HepG2 (cell line): ENCODE data around the gene AK2. TPM values are rescaled to one million over a fixed set of nuclear protein-coding genes. Genes with fewer than 3 reads are reported as not detected.

Experiments used
- ELF1 ChIP-seq: sonication (generic); formaldehyde crosslinking; IDR thresholded peaks from 2 replicates; pipeline ENCODE4 v1.4.0; 2020; ENCODE audit warnings: missing genetic modification reagents
- GFI1 ChIP-seq: sonication (generic); formaldehyde crosslinking; IDR thresholded peaks from 2 replicates; pipeline ENCODE4 v1.5.0; 2020; ENCODE audit warnings: missing genetic modification reagents, mild to moderate bottlenecking, borderline replicate concordance
- HNRNPLL ChIP-seq: fragments of 200-400 bp; formaldehyde crosslinking; IDR thresholded peaks from 2 replicates; pipeline ENCODE4 v1.6.1; 2017; ENCODE audit warnings: mild to moderate bottlenecking, low read depth, low read length; ENCODE audit not compliant: poor library complexity, severe bottlenecking
- NFKB2 ChIP-seq: sonication (generic); formaldehyde crosslinking; IDR thresholded peaks from 2 replicates; pipeline ENCODE4 v1.4.0; 2020; ENCODE audit warnings: missing genetic modification reagents, borderline replicate concordance
- SAFB2 ChIP-seq: sonication (generic); formaldehyde crosslinking; IDR thresholded peaks from 2 replicates; pipeline ENCODE4 v1.5.1; 2020; ENCODE audit warnings: missing genetic modification reagents, low read depth, mild to moderate bottlenecking, borderline replicate concordance
- ZNF790 ChIP-seq: sonication (generic); formaldehyde crosslinking; IDR thresholded peaks from 2 replicates; pipeline ENCODE4 v1.8.0; 2022; ENCODE audit warnings: missing genetic modification reagents, mild to moderate bottlenecking, borderline replicate concordance
- polyA plus RNA-seq, 8 experiments: library from polyadenylated mRNA; depleted of rRNA in 3 of 8; stranded (reverse) in 7 of 8; unstranded in 1 of 8; fragments of >200 nt; fragmentation: Illumina TruSeq in 4 of 8; extraction: Trizol in 4 of 8; gene quantifications; 2 replicates each; pipeline versions ENCODE4 v1.2.1 to v1.2.3, GENCODE V29; 2011 to 2016; ENCODE audit warnings: low read depth in 4 of 8, missing spikeins in 1 of 8, mixed read lengths in 1 of 8; ENCODE audit not compliant: insufficient read depth in 1 of 8
- total RNA-seq, 5 experiments: library from RNA; depleted of rRNA; stranded (reverse); fragments of >200 nt; fragmentation: Illumina TruSeq; extraction: Trizol; gene quantifications; 2 replicates each; pipeline ENCODE4 v1.2.3, GENCODE V29; 2016; ENCODE audit warnings: low read depth in 1 of 5
- TF ChIP-seq, protein P1 (sequence below): sonication (generic); formaldehyde crosslinking; IDR thresholded peaks from 2 replicates; pipeline ENCODE4 v1.4.0; 2020; ENCODE audit warnings: missing genetic modification reagents
- TF ChIP-seq, protein P2 (sequence below): sonication (generic); formaldehyde crosslinking; conservative IDR thresholded peaks from 2 replicates; pipeline ENCODE4 v1.4.0; 2020; ENCODE audit warnings: missing genetic modification reagents
- TF ChIP-seq, protein P3 (sequence below): sonication (generic); formaldehyde crosslinking; IDR thresholded peaks from 2 replicates; pipeline ENCODE4 v1.8.1; 2023; ENCODE audit warnings: mild to moderate bottlenecking, moderate library complexity, missing genetic modification reagents
- TF ChIP-seq, protein P4 (sequence below): sonication (generic); formaldehyde crosslinking; IDR thresholded peaks from 2 replicates; pipeline ENCODE4 v1.8.1; 2023; ENCODE audit warnings: missing genetic modification reagents, inconsistent platforms, borderline replicate concordance
- TF ChIP-seq, protein P5 (sequence below): sonication (generic); formaldehyde crosslinking; IDR thresholded peaks from 2 replicates; pipeline ENCODE4 v1.4.0; 2020; ENCODE audit warnings: missing genetic modification reagents, mild to moderate bottlenecking, borderline replicate concordance

The AK2 gene
- total and polyA plus RNA-seq, 2 of the 13 experiments (the other 11 are each of a cell fraction or from before 2014, with no cell fraction given): 170 to 188 TPM

DNA sequence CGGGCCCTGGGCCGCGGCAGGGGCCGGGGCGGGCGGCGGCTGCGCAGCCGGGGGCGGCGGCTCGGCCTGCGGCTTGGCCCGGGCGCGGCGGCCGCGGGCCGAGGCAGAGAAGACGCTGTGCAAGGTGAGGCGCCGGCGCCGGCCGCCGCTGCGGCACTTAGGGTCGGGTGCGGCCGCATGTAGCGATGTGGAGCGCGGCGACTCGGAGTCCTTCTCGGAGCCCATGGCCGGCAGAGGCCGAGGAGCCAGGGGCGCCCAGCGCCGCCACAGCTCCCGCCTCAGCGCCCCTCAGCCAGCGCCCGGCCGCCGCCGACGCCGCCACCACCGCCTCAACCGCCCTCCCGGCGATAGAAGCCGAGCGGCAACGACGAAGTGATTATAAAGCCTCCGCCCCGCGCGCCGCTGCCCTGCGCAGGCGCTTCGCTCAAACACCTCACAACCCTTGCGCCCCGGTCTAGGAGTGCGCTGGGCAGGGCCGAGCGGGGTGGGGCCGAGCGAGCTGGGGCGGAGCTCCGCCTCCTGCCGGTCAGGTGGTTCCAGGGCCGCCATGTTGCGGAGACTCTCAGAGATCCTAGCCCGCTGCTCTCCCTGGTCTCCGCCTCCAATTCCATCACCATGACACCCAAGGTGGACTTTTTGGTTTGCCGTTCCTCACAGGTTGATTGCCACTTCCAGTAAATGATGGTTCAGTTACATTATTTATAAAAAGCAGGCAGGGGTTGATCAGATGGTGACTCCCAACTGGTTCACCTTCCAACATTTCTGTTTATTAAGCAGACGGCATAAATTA is 72.0 kb downstream of the AK2 start, which contains the start of gene RNF19B (continued):
- TF ChIP-seq, protein P1, sequence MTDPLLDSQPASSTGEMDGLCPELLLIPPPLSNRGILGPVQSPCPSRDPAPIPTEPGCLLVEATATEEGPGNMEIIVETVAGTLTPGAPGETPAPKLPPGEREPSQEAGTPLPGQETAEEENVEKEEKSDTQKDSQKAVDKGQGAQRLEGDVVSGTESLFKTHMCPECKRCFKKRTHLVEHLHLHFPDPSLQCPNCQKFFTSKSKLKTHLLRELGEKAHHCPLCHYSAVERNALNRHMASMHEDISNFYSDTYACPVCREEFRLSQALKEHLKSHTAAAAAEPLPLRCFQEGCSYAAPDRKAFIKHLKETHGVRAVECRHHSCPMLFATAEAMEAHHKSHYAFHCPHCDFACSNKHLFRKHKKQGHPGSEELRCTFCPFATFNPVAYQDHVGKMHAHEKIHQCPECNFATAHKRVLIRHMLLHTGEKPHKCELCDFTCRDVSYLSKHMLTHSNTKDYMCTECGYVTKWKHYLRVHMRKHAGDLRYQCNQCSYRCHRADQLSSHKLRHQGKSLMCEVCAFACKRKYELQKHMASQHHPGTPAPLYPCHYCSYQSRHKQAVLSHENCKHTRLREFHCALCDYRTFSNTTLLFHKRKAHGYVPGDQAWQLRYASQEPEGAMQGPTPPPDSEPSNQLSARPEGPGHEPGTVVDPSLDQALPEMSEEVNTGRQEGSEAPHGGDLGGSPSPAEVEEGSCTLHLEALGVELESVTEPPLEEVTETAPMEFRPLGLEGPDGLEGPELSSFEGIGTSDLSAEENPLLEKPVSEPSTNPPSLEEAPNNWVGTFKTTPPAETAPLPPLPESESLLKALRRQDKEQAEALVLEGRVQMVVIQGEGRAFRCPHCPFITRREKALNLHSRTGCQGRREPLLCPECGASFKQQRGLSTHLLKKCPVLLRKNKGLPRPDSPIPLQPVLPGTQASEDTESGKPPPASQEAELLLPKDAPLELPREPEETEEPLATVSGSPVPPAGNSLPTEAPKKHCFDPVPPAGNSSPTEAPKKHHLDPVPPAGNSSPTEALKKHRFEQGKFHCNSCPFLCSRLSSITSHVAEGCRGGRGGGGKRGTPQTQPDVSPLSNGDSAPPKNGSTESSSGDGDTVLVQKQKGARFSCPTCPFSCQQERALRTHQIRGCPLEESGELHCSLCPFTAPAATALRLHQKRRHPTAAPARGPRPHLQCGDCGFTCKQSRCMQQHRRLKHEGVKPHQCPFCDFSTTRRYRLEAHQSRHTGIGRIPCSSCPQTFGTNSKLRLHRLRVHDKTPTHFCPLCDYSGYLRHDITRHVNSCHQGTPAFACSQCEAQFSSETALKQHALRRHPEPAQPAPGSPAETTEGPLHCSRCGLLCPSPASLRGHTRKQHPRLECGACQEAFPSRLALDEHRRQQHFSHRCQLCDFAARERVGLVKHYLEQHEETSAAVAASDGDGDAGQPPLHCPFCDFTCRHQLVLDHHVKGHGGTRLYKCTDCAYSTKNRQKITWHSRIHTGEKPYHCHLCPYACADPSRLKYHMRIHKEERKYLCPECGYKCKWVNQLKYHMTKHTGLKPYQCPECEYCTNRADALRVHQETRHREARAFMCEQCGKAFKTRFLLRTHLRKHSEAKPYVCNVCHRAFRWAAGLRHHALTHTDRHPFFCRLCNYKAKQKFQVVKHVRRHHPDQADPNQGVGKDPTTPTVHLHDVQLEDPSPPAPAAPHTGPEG (CRISPR knock-in tag): peak; percentile 37; the same call in 1 of the 2 replicates
- no peak for TF ChIP-seq GFI1 (CRISPR knock-in tag)
- TF ChIP-seq, protein P2, sequence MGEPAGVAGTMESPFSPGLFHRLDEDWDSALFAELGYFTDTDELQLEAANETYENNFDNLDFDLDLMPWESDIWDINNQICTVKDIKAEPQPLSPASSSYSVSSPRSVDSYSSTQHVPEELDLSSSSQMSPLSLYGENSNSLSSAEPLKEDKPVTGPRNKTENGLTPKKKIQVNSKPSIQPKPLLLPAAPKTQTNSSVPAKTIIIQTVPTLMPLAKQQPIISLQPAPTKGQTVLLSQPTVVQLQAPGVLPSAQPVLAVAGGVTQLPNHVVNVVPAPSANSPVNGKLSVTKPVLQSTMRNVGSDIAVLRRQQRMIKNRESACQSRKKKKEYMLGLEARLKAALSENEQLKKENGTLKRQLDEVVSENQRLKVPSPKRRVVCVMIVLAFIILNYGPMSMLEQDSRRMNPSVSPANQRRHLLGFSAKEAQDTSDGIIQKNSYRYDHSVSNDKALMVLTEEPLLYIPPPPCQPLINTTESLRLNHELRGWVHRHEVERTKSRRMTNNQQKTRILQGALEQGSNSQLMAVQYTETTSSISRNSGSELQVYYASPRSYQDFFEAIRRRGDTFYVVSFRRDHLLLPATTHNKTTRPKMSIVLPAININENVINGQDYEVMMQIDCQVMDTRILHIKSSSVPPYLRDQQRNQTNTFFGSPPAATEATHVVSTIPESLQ (CRISPR knock-in tag): 0 out of 2 replicates have a peak, but pooled peaks have one; percentile 27
- TF ChIP-seq ELF1 (CRISPR knock-in tag): peak; percentile 31; the same call in 1 of the 2 replicates
- no peak for TF ChIP-seq ZNF790 (CRISPR knock-in tag)
- 0 out of 2 replicates have a peak, but pooled peaks have one; percentile 23 for TF ChIP-seq SAFB2 (CRISPR knock-in tag)
- peak; percentile 87; the same call in 1 of the 2 replicates for TF ChIP-seq NFKB2 (CRISPR knock-in tag)
- TF ChIP-seq, protein P3, sequence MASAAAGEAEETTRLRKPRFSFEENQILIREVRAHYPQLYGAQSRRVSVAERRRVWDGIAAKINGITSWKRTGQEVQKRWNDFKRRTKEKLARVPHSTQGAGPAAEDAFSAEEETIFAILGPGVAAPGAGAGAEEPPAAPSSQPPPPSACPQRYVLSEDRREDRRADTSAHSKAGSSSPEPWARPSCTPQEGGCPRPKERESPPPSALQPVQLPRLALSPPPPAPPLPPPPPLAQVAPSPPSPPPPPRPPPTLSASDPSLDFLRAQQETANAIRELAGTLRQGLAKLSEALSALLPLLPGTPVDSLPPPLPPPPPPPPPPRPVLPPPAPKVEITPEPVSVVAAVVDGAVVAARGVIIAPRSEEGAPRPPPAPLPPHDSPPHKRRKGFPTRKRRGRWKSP (CRISPR knock-in tag): peak; percentile 97
- TF ChIP-seq, protein P4, sequence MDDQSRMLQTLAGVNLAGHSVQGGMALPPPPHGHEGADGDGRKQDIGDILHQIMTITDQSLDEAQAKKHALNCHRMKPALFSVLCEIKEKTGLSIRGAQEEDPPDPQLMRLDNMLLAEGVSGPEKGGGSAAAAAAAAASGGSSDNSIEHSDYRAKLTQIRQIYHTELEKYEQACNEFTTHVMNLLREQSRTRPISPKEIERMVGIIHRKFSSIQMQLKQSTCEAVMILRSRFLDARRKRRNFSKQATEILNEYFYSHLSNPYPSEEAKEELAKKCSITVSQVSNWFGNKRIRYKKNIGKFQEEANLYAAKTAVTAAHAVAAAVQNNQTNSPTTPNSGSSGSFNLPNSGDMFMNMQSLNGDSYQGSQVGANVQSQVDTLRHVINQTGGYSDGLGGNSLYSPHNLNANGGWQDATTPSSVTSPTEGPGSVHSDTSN: no peak
- peak; percentile 90 for TF ChIP-seq HNRNPLL
- TF ChIP-seq, protein P5, sequence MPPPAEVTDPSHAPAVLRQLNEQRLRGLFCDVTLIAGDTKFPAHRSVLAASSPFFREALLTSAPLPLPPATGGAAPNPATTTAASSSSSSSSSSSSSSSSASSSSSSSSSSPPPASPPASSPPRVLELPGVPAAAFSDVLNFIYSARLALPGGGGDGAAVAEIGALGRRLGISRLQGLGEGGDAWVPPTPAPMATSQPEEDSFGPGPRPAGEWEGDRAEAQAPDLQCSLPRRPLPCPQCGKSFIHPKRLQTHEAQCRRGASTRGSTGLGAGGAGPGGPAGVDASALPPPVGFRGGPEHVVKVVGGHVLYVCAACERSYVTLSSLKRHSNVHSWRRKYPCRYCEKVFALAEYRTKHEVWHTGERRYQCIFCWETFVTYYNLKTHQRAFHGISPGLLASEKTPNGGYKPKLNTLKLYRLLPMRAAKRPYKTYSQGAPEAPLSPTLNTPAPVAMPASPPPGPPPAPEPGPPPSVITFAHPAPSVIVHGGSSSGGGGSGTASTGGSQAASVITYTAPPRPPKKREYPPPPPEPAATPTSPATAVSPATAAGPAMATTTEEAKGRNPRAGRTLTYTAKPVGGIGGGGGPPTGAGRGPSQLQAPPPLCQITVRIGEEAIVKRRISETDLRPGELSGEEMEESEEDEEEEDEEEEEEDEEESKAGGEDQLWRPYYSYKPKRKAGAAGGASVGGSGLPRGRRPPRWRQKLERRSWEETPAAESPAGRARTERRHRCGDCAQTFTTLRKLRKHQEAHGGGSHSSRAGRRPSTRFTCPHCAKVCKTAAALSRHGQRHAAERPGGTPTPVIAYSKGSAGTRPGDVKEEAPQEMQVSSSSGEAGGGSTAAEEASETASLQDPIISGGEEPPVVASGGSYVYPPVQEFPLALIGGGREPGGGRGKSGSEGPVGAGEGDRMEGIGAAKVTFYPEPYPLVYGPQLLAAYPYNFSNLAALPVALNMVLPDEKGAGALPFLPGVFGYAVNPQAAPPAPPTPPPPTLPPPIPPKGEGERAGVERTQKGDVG (CRISPR knock-in tag): no peak
